Left ventricle myocardium inferior (tissue), 1 donor: ENCODE measurements around the gene ITIH3. TPM values are rescaled to one million over a fixed set of nuclear protein-coding genes. Genes with fewer than 3 reads are reported as not detected.
A peak's percentile ranks its signal among the peaks of the same experiment; 100 is the strongest.

Experiments
- DNase-seq: peaks from one replicate; pipeline ENCODE4 v3.0.0-alpha.2; 2020
- H3K27ac ChIP-seq: fragments of 200-600 bp; replicated peaks from 2 replicates; pipeline ENCODE4 v1.8.0; 2021
- H3K27me3 ChIP-seq: fragments of 200-600 bp; 2 replicates; pipeline ENCODE4 v1.8.0; 2021; ENCODE audit warnings: low read depth
- H3K36me3 ChIP-seq: fragments of 200-600 bp; 2 replicates; pipeline ENCODE4 v1.8.0; 2021
- H3K4me1 ChIP-seq: fragments of 200-600 bp; 2 replicates; pipeline ENCODE4 v1.8.0; 2021
- H3K4me3 ChIP-seq: fragments of 200-600 bp; 2 replicates; pipeline ENCODE4 v1.8.0; 2021; ENCODE audit warnings: mild to moderate bottlenecking, moderate library complexity
- H3K9me3 ChIP-seq: fragments of 200-600 bp; replicated peaks from 2 replicates; pipeline ENCODE4 v1.8.0; 2021
- CTCF ChIP-seq: fragments of 200-600 bp; IDR thresholded peaks from 2 replicates; pipeline ENCODE4 v1.8.0; 2021; ENCODE audit warnings: antibody characterized with exemption, mild to moderate bottlenecking, borderline replicate concordance
- intact Hi-C: fragments of 100-400 bp; cut with micrococcal nuclease; formaldehyde crosslinking; loops from one replicate; pipeline ENCODE4 v1.11.0; 2022
- total RNA-seq: library from RNA; stranded (reverse); fragmentation: NEBNext Ultra II Directional; extraction: Animal tissue kit (Norgen Biotek cat#: 25700); gene quantifications from one replicate; pipeline ENCODE4 v1.2.1, GENCODE V29; 2021
- donor health status: DM: no; HTN: yes; CAD: no; lungs with severe emphysema.

Gene ITIH3
- total RNA-seq, 1 donor from 2014 or later: 0.55 TPM

GRCh38 chr3:52769786-52770455 lies 24.7 kb upstream of the ITIH3 start:
- Histone ChIP-seq H3K27me3 (no peaks in the 10 kb centered on the region), H3K4me3 (peak overlapping the region; percentile 95), H3K36me3 (peaks cover 33% of the 10 kb centered on the region), H3K9me3 (no peaks in the 10 kb centered on the region), H3K27ac (peak overlapping the region; percentile 87), H3K4me1 (peaks cover 26% of the 10 kb centered on the region)
- no peak for DNase-seq
- intact Hi-C loops: no loop called here
- TF ChIP-seq CTCF: no peak

GRCh38 chr3:52770496-52771333 lies 23.9 kb upstream of the ITIH3 start, which contains the start of gene NEK4:
TSS of gene NEK4 (minus strand) at chr3:52770940. CDS start at chr3:52770746, 194 bp downstream.
- Histone ChIP-seq H3K27ac (peak within 1 kb of the TSS; percentile 87), H3K36me3 (peaks cover 25% of the 10 kb centered on the region), H3K4me3 (peak within 1 kb of the TSS; percentile 95), H3K9me3 (no peaks in the 10 kb centered on the region), H3K27me3 (no peaks in the 10 kb centered on the region), H3K4me1 (peaks cover 26% of the 10 kb centered on the region)
- peak; percentile 94 for DNase-seq
- intact Hi-C loops: no loop called here
- no peak for TF ChIP-seq CTCF

GRCh38 chr3:52771334-52771681 lies 23.3 kb upstream of the ITIH3 start:
- no peaks in the 10 kb centered on the region for H3K27me3 ChIP-seq
- peaks cover 26% of the 10 kb centered on the region for H3K4me1 ChIP-seq
- DNase-seq: no peak
- H3K36me3 ChIP-seq: peaks cover 20% of the 10 kb centered on the region
- H3K9me3 ChIP-seq: no peaks in the 10 kb centered on the region
- H3K27ac ChIP-seq: peak overlapping the region; percentile 87
- intact Hi-C loops: no loop called here
- TF ChIP-seq CTCF: no peak
- H3K4me3 ChIP-seq: peak overlapping the region; percentile 95

GRCh38 chr3:52771702-52772101 lies 22.9 kb upstream of the ITIH3 start:
- peaks cover 16% of the 10 kb centered on the region for H3K36me3 ChIP-seq
- no peak for DNase-seq
- peak overlapping the region; percentile 95 for H3K4me3 ChIP-seq
- H3K9me3 ChIP-seq: no peaks in the 10 kb centered on the region
- peaks cover 26% of the 10 kb centered on the region for H3K4me1 ChIP-seq
- H3K27me3 ChIP-seq: no peaks in the 10 kb centered on the region
- H3K27ac ChIP-seq: peak overlapping the region; percentile 87
- no peak for TF ChIP-seq CTCF
- intact Hi-C loops: no loop called here

GRCh38 chr3:52773361-52774065 lies 21.1 kb upstream of the ITIH3 start:
- Histone ChIP-seq H3K4me1 (peaks cover 26% of the 10 kb centered on the region), H3K27me3 (no peaks in the 10 kb centered on the region), H3K36me3 (peaks cover under 1% of the 10 kb centered on the region), H3K4me3 (no peak overlapping the region), H3K27ac (no peak overlapping the region), H3K9me3 (no peaks in the 10 kb centered on the region)
- TF ChIP-seq CTCF: no peak
- no peak for DNase-seq
- intact Hi-C loops: no loop called here
